ENCODE results near the gene PPEF1. TPM values are rescaled to one million over a fixed set of nuclear protein-coding genes. Genes with fewer than 3 reads are reported as not detected.
A peak's percentile ranks its signal among the peaks of the same experiment; 100 is the strongest.

Gene PPEF1
- polyA plus RNA-seq, 2 of the 4 experiments (the other 2 are of a cell fraction), result 1.0 to 1.9 TPM

GRCh38 chrX:18692541-18692940 is 14.9 kb upstream of the PPEF1 start (continued):
- no peak for TF ChIP-seq E2F6 (IDR thresholded peaks at IDR 0.05; ENCODE audit: borderline replicate concordance, low read depth)
- TF ChIP-seq RARB (CRISPR knock-in tag; IDR thresholded peaks at IDR 0.05), result no peak
- TF ChIP-seq RNF2 (IDR thresholded peaks at IDR 0.05; ENCODE audit: borderline replicate concordance, low read depth), result no peak

- no peak for DNase-seq (ENCODE audit: low read depth in 1 of 2, low spot score in 1 of 2)
- no peak overlapping the region for H3K4me3 ChIP-seq
- POLR2A ChIA-PET, result no interaction called here
- FAIRE-seq, result no peak
- H3K4me1 ChIP-seq, result peaks cover 29% of the 10 kb centered on the region
- ATAC-seq, result no peak
- H3K27ac ChIP-seq, result peak overlapping the region in 1 of 2 experiments; percentile 62; a peak in 2 of 6 replicates
- CTCF ChIA-PET, result no interaction called here
- H3K9me3 ChIP-seq, result no peaks in the 10 kb centered on the region
- TF ChIP-seq HEYL (CRISPR knock-in tag; IDR thresholded peaks at IDR 0.05) (no peak), EHMT2 (IDR thresholded peaks at IDR 0.05; ENCODE audit: low read depth) (no peak), FOSL2 (IDR thresholded peaks at IDR 0.05) (no peak), FOSL2 (CRISPR knock-in tag; IDR thresholded peaks at IDR 0.05) (no peak), HDAC2 (IDR thresholded peaks at IDR 0.05) (no peak), PBX3 (IDR thresholded peaks at IDR 0.05) (no peak)
- no peak overlapping the region for H3K4me2 ChIP-seq
- WGBS (ENCODE audit: missing lambda C conversion rate), result 97% methylated on average over 3 of the region's 3 CpGs
These were observed 10.8 kb upstream of the PPEF1 start for GRCh38 chrX:18696653-18697052.

- TF ChIP-seq FOSB (CRISPR knock-in tag; IDR thresholded peaks at IDR 0.05) (no peak), POLR2A (IDR thresholded peaks at IDR 0.05; ENCODE audit: low read length) (no peak), PHF8 (IDR thresholded peaks at IDR 0.05; ENCODE audit: borderline replicate concordance, low read depth) (no peak), ZC3H11A (IDR thresholded peaks at IDR 0.05) (no peak), MAX (IDR thresholded peaks at IDR 0.05) (no peak), ATOH8 (CRISPR knock-in tag; IDR thresholded peaks at IDR 0.05; ENCODE audit: low read depth) (no peak), HMGXB4 (CRISPR knock-in tag; IDR thresholded peaks at IDR 0.05; ENCODE audit: borderline replicate concordance) (no peak), BCL3 (IDR thresholded peaks at IDR 0.05) (no peak), RFX5 (IDR thresholded peaks at IDR 0.05) (no peak)
- H3K27ac ChIP-seq, result peak overlapping the region; percentile 90 to 94; a peak in 5 of 6 replicates
- FAIRE-seq (peak; percentile 18), ATAC-seq (no peak), DNase-seq (ENCODE audit: low read depth in 1 of 2, low spot score in 1 of 2) (no peak)
- WGBS (ENCODE audit: missing lambda C conversion rate), result 90% methylated on average over 11 of the region's 12 CpGs
- no peaks in the 10 kb centered on the region for H3K9me3 ChIP-seq
- POLR2A ChIA-PET, result no interaction called here
- peaks cover 45% of the 10 kb centered on the region for H3K4me1 ChIP-seq
- no peak overlapping the region for H3K4me3 ChIP-seq
- H3K4me2 ChIP-seq, result no peak overlapping the region
- CTCF ChIA-PET, result interaction anchor here (0.5 to 0.9 kb wide), 2 partner anchors 10 kb away, joined by 3 read pairs; no protein-coding TSS in a partner anchor
These were observed 8.5 kb upstream of the PPEF1 start for GRCh38 chrX:18698737-18699650.
